CD14-positive monocyte (primary cell): Measurements from ENCODE around the gene USE1. TPM values are rescaled to one million over a fixed set of nuclear protein-coding genes. Genes with fewer than 3 reads are reported as not detected.

Source experiments
- DNase-seq, 3 donors: peaks; one replicate each; pipeline ENCODE4 v3.0.0-alpha.2; 2011 to 2022
- H2AFZ ChIP-seq: 2 replicates; pipeline ENCODE4 v1.6.0; 2012; ENCODE audit warnings: mild to moderate bottlenecking, low read depth, low read length, inconsistent platforms; ENCODE audit not compliant: insufficient read depth, poor library complexity, severe bottlenecking
- H3K27ac ChIP-seq, 2 donors: 1 replicate in 1 of 2; 2 replicates in 1 of 2; pipeline ENCODE4 v1.5.1; 2012 to 2013; ENCODE audit warnings: low read length in 2 of 2, control low read depth in 1 of 2, inconsistent platforms in 1 of 2, low read depth in 1 of 2, mild to moderate bottlenecking in 1 of 2
- H3K27me3 ChIP-seq, 2 donors: one replicate each; pipeline versions ENCODE4 v1.6.0 to v1.6.1; 2011 to 2013; ENCODE audit warnings: low read length in 2 of 2; ENCODE audit not compliant: control insufficient read depth in 2 of 2, insufficient read depth in 2 of 2
- H3K36me3 ChIP-seq, 2 donors: replicated peaks in 1 of 2; 1 replicate in 1 of 2; 2 replicates in 1 of 2; pipeline versions ENCODE4 v1.5.1 to v1.6.1; 2012 to 2013; ENCODE audit warnings: low read length in 2 of 2, control low read depth in 1 of 2, inconsistent platforms in 1 of 2, mild to moderate bottlenecking in 1 of 2; ENCODE audit not compliant: insufficient read depth in 2 of 2, control insufficient read depth in 1 of 2
- H3K4me1 ChIP-seq, 2 donors: 1 replicate in 1 of 2; 2 replicates in 1 of 2; pipeline versions ENCODE4 v1.5.1 to v1.6.1; 2012 to 2013; ENCODE audit warnings: low read length in 2 of 2, control low read depth in 1 of 2, inconsistent platforms in 1 of 2, mild to moderate bottlenecking in 1 of 2, moderate library complexity in 1 of 2; ENCODE audit not compliant: insufficient read depth in 2 of 2, control insufficient read depth in 1 of 2
- H3K4me2 ChIP-seq: replicated peaks from 2 replicates; pipeline ENCODE3; 2012; ENCODE audit warnings: low read length, moderate library complexity, mild to moderate bottlenecking; ENCODE audit not compliant: poor library complexity, severe bottlenecking; ENCODE audit errors: extremely low read depth
- H3K4me3 ChIP-seq, 3 experiments: fragments of 200-600 bp in 1 of 3; sonication (generic) in 1 of 3; replicated peaks in 1 of 3; 1 replicate in 2 of 3; 2 replicates in 1 of 3; pipeline ENCODE4 v1.5.1; 2011 to 2013; ENCODE audit warnings: low read length in 3 of 3, mild to moderate bottlenecking in 3 of 3, control low read depth in 2 of 3, low read depth in 2 of 3, inconsistent platforms in 1 of 3, moderate library complexity in 1 of 3
- H3K79me2 ChIP-seq: 2 replicates; pipeline ENCODE4 v1.6.0; 2012; ENCODE audit warnings: mild to moderate bottlenecking, control low read depth, inconsistent platforms, low read length, moderate library complexity; ENCODE audit not compliant: insufficient read depth
- H3K9ac ChIP-seq: 2 replicates; pipeline ENCODE4 v1.6.0; 2017; ENCODE audit warnings: low read length, mild to moderate bottlenecking; ENCODE audit not compliant: insufficient read depth, poor library complexity, severe bottlenecking
- H3K9me3 ChIP-seq, 2 donors: replicated peaks in 1 of 2; 1 replicate in 1 of 2; 2 replicates in 1 of 2; pipeline versions ENCODE4 v1.5.1 to v1.6.1; 2012 to 2013; ENCODE audit warnings: low read length in 2 of 2, control low read depth in 1 of 2; ENCODE audit not compliant: control insufficient read depth in 1 of 2, insufficient read depth in 1 of 2
- H4K20me1 ChIP-seq: 2 replicates; pipeline ENCODE4 v1.6.0; 2012; ENCODE audit warnings: mild to moderate bottlenecking, low read length, control low read depth, moderate library complexity; ENCODE audit not compliant: insufficient read depth
- H3K27ac Mint-ChIP-seq, 7 donors: one replicate each; pipeline ENCODE4 v1.8.0; 2020; ENCODE audit warnings: mild to moderate bottlenecking in 7 of 7, mixed read lengths in 7 of 7, moderate library complexity in 6 of 7, inconsistent platforms in 2 of 7
- H3K27me3 Mint-ChIP-seq, 3 donors: one replicate each; pipeline ENCODE4 v1.8.0; 2021 to 2022; ENCODE audit warnings: low read depth in 3 of 3, mild to moderate bottlenecking in 3 of 3, mixed read lengths in 3 of 3, moderate library complexity in 3 of 3, inconsistent platforms in 1 of 3
- H3K36me3 Mint-ChIP-seq, 2 donors: one replicate each; pipeline ENCODE4 v1.8.0; 2020; ENCODE audit warnings: mixed read lengths in 2 of 2, inconsistent platforms in 1 of 2, mild to moderate bottlenecking in 1 of 2
- H3K4me1 Mint-ChIP-seq: one replicate; pipeline ENCODE4 v1.8.0; 2020; ENCODE audit warnings: mild to moderate bottlenecking, mixed read lengths
- H3K4me3 Mint-ChIP-seq, 2 donors: one replicate each; pipeline ENCODE4 v1.8.0; 2020; ENCODE audit warnings: mild to moderate bottlenecking in 2 of 2, mixed read lengths in 2 of 2, moderate library complexity in 1 of 2
- H3K9me3 Mint-ChIP-seq, 7 donors: one replicate each; pipeline ENCODE4 v1.8.0; 2020 to 2022; ENCODE audit warnings: mixed read lengths in 7 of 7, mild to moderate bottlenecking in 6 of 7, moderate library complexity in 6 of 7, inconsistent platforms in 2 of 7
- CTCF ChIP-seq: fragments of 200-600 bp; IDR thresholded peaks from one replicate; pipeline ENCODE4 v1.8.0; 2022; ENCODE audit warnings: antibody characterized with exemption, mild to moderate bottlenecking
- WGBS: methylation state at CpG from one replicate; pipeline ENCODE4 v1.1.5; 2013; ENCODE audit warnings: missing lambda C conversion rate; ENCODE audit not compliant: insufficient coverage; 5-methylcytosine and 5-hydroxymethylcytosine counted together
- intact Hi-C, 2 donors: fragments of 100-400 bp; cut with micrococcal nuclease; formaldehyde crosslinking; loops; one replicate each; pipeline versions ENCODE4 v1.15.0 to v1.15.1; 2023
- polyA plus RNA-seq, 3 donors: library from polyadenylated mRNA; depleted of rRNA in 1 of 3; unstranded in 2 of 3; stranded (reverse) in 1 of 3; fragments of 300-500 nt in 2 of 3; fragments of >200 nt in 1 of 3; fragmentation: Illumina TruSeq in 2 of 3; gene quantifications; 1 replicate in 2 of 3; 2 replicates in 1 of 3; pipeline ENCODE4 v1.2.3, GENCODE V29; 2012 to 2021

USE1 gene
- polyA plus RNA-seq, 3 donors, result 26.5 to 39.8 (median 29.7) TPM

GRCh38 chr19:17232258-17232657, 17.1 kb downstream of the USE1 start:
- no peak overlapping the region for H3K4me3 Mint-ChIP-seq
- H3K9ac ChIP-seq, result no peak overlapping the region
- H3K36me3 Mint-ChIP-seq, result peaks cover 21 to 51% of the 10 kb centered on the region in 2 donors
- peaks cover 18% of the 10 kb centered on the region for H3K4me1 Mint-ChIP-seq
- WGBS, result 100% methylated on average over 17 of the region's 25 CpGs
- no peak overlapping the region for H3K4me2 ChIP-seq
- peaks cover 24% of the 10 kb centered on the region for H4K20me1 ChIP-seq
- H3K27me3 ChIP-seq, result no peaks in the 10 kb centered on the region
- peaks cover 0 to 3% (median 2%) of the 10 kb centered on the region in 3 donors for H3K27me3 Mint-ChIP-seq
- peaks cover 0 to 1% (median 0%) of the 10 kb centered on the region in 7 donors for H3K9me3 Mint-ChIP-seq
- no peak overlapping the region for H3K27ac Mint-ChIP-seq
- peaks cover 14 to 25% of the 10 kb centered on the region in 2 donors for H3K4me1 ChIP-seq
- H2AFZ ChIP-seq, result no peak overlapping the region
- no peak overlapping the region for H3K27ac ChIP-seq
- H3K4me3 ChIP-seq, result no peak overlapping the region
- no peak for DNase-seq
- H3K36me3 ChIP-seq, result peaks cover 8 to 41% of the 10 kb centered on the region in 2 donors
- no peaks in the 10 kb centered on the region for H3K9me3 ChIP-seq
- TF ChIP-seq CTCF, result no peak
- peaks cover 8% of the 10 kb centered on the region for H3K79me2 ChIP-seq
- intact Hi-C loops, result no loop called here

GRCh38 chr19:17234911-17235299, 19.7 kb downstream of the USE1 start:
- H3K4me3 Mint-ChIP-seq, result peak overlapping the region; percentile 74 to 79

More at GRCh38 chr19:17234911-17235299, 19.7 kb downstream of the USE1 start:
- Histone ChIP-seq H4K20me1 (peaks cover 15% of the 10 kb centered on the region), H3K4me1 (peaks cover 14 to 24% of the 10 kb centered on the region in 2 donors), H3K4me3 (peak overlapping the region; percentile 47 to 81 (median 55)), H3K9ac (peak overlapping the region; percentile 58), H3K27me3 (no peaks in the 10 kb centered on the region), H3K27ac (no peak overlapping the region), H3K4me2 (peak overlapping the region; percentile 99), H3K9me3 (no peaks in the 10 kb centered on the region), H3K79me2 (peaks cover 8% of the 10 kb centered on the region), H2AFZ (peak overlapping the region; percentile 82), H3K36me3 (peaks cover 3 to 30% of the 10 kb centered on the region in 2 donors)
- intact Hi-C loops, result loop anchor here in 1 of 2 donors (5.0 kb wide), 1 partner anchor 33 kb away; no protein-coding TSS in a partner anchor
- no peak overlapping the region for H3K27ac Mint-ChIP-seq
- peak in 1 of 3 donors; percentile 43 for DNase-seq
- 4% methylated on average over 3 of the region's 11 CpGs for WGBS
- no peak for TF ChIP-seq CTCF
- H3K27me3 Mint-ChIP-seq, result peaks cover 0 to 4% (median 1%) of the 10 kb centered on the region in 3 donors
- H3K4me1 Mint-ChIP-seq, result peaks cover 14% of the 10 kb centered on the region
- peaks cover 15 to 37% of the 10 kb centered on the region in 2 donors for H3K36me3 Mint-ChIP-seq
- H3K9me3 Mint-ChIP-seq, result peaks cover 0 to 1% (median 0%) of the 10 kb centered on the region in 7 donors
